H1 (cell line): ENCODE results near the gene ERG28. TPM values are rescaled to one million over a fixed set of nuclear protein-coding genes. Genes with fewer than 3 reads are reported as not detected.

Source experiments
- CTCF ChIA-PET: fragments of 300-600 bp; sonication (Branson Sonifier 250); formaldehyde crosslinking; loops from one replicate; lab custom pipeline; 2021; ENCODE audit not compliant: partially characterized antibody; lab: Charles Lee
- POLR2A ChIA-PET: fragments of 300-600 bp; sonication (Branson Sonifier 250); formaldehyde crosslinking; loops from one replicate; lab custom pipeline; 2021; ENCODE audit warnings: inconsistent platforms; ENCODE audit not compliant: partially characterized antibody; lab: Charles Lee
- DNase-seq, 2 experiments: peaks; one replicate each; pipeline versions ENCODE4 v3.0.0 to v3.0.0-alpha.2; 2010 to 2022; ENCODE audit warnings: low spot score in 2 of 2, low read depth in 1 of 2, mixed read lengths in 1 of 2
- FAIRE-seq: peaks from 2 replicates; lab custom pipeline; 2011; peaks lifted over from hg19 to GRCh38; lab: Jason Lieb, UNC
- H2AFZ ChIP-seq: 2 replicates; pipeline ENCODE4 v1.8.1; 2012; ENCODE audit warnings: low read length, inconsistent platforms
- H2AK5ac ChIP-seq: 2 replicates; pipeline ENCODE4 v1.6.1; 2013; ENCODE audit warnings: low read depth, low read length
- H2BK120ac ChIP-seq: replicated peaks from 2 replicates; pipeline ENCODE3; 2013; ENCODE audit warnings: low read depth, low read length, inconsistent platforms
- H2BK12ac ChIP-seq: 2 replicates; pipeline ENCODE4 v1.6.1; 2013; ENCODE audit warnings: low read depth, low read length
- H2BK15ac ChIP-seq: 2 replicates; pipeline ENCODE4 v1.6.1; 2013; ENCODE audit warnings: low read length
- H2BK20ac ChIP-seq: 2 replicates; pipeline ENCODE4 v1.6.1; 2013; ENCODE audit warnings: low read length
- H2BK5ac ChIP-seq: 2 replicates; pipeline ENCODE4 v1.6.1; 2013; ENCODE audit warnings: low read depth, low read length
- H3K14ac ChIP-seq: 2 replicates; pipeline ENCODE4 v1.6.1; 2013; ENCODE audit warnings: inconsistent platforms; ENCODE audit not compliant: insufficient read length
- H3K18ac ChIP-seq: 2 replicates; pipeline ENCODE4 v1.6.1; 2013; ENCODE audit warnings: low read length; ENCODE audit errors: extremely low read depth
- H3K23ac ChIP-seq: 2 replicates; pipeline ENCODE4 v1.6.1; 2013; ENCODE audit warnings: inconsistent platforms; ENCODE audit not compliant: insufficient read length
- H3K23me2 ChIP-seq: 2 replicates; pipeline ENCODE4 v1.6.1; 2013; ENCODE audit warnings: low read depth, low read length
- H3K27ac ChIP-seq: 2 replicates; pipeline ENCODE4 v1.6.1; 2011; ENCODE audit warnings: low read depth, low read length, inconsistent platforms
- H3K27me3 ChIP-seq, 4 experiments: replicated peaks in 1 of 4; 1 replicate in 1 of 4; 2 replicates in 3 of 4; pipeline versions ENCODE4 v1.6.1 to v1.8.1; 2011 to 2013; ENCODE audit warnings: low read length in 3 of 4, mild to moderate bottlenecking in 3 of 4, inconsistent platforms in 2 of 4, mixed read lengths in 2 of 4, moderate library complexity in 1 of 4; ENCODE audit not compliant: control insufficient read depth in 3 of 4, insufficient read depth in 3 of 4; ENCODE audit errors: extremely low read depth in 1 of 4
- H3K36me3 ChIP-seq, 4 experiments: 2 replicates each; pipeline versions ENCODE4 v1.6.1 to v1.8.1; 2011 to 2013; ENCODE audit warnings: mild to moderate bottlenecking in 4 of 4, low read length in 3 of 4, moderate library complexity in 2 of 4, control low read depth in 1 of 4, inconsistent platforms in 1 of 4; ENCODE audit not compliant: insufficient read depth in 4 of 4, control insufficient read depth in 2 of 4
- H3K4ac ChIP-seq: replicated peaks from 2 replicates; pipeline ENCODE3; 2013; ENCODE audit warnings: low read length, low read depth, mixed read lengths, inconsistent platforms; ENCODE audit not compliant: insufficient read length
- H3K4me1 ChIP-seq, 4 experiments: replicated peaks in 1 of 4; 1 replicate in 1 of 4; 2 replicates in 3 of 4; pipeline versions ENCODE4 v1.6.1 to v1.8.1; 2011 to 2013; ENCODE audit warnings: low read length in 3 of 4, inconsistent platforms in 2 of 4, mixed read lengths in 1 of 4; ENCODE audit not compliant: insufficient read depth in 4 of 4, control insufficient read depth in 3 of 4
- H3K4me2 ChIP-seq, 2 experiments: 2 replicates each; pipeline versions ENCODE4 v1.6.1 to v1.8.1; 2011 to 2013; ENCODE audit warnings: low read depth in 2 of 2, low read length in 2 of 2, control low read depth in 1 of 2, inconsistent platforms in 1 of 2, mild to moderate bottlenecking in 1 of 2; ENCODE audit not compliant: insufficient read depth in 1 of 2
- H3K4me3 ChIP-seq, 4 experiments: fragments of 200-600, 300-600 bp in 1 of 4; sonication (generic), shearing (Covaris generic), sonication (Bioruptor Twin) in 1 of 4; 2 replicates each; pipeline versions ENCODE4 v1.5.1 to v1.8.1; 2011 to 2016; ENCODE audit warnings: low read length in 4 of 4, low read depth in 3 of 4, control low read depth in 2 of 4, inconsistent platforms in 2 of 4, mild to moderate bottlenecking in 2 of 4, mixed read lengths in 1 of 4, moderate library complexity in 1 of 4; ENCODE audit not compliant: insufficient read depth in 2 of 4; ENCODE audit errors: extremely low read depth in 1 of 4
- H3K56ac ChIP-seq: replicated peaks from 2 replicates; pipeline ENCODE3; 2013; ENCODE audit warnings: low read depth, mild to moderate bottlenecking, mixed read lengths, low read length, inconsistent platforms; ENCODE audit not compliant: insufficient read length
- H3K79me1 ChIP-seq: 2 replicates; pipeline ENCODE4 v1.6.1; 2013; ENCODE audit warnings: low read depth, low read length, control low read depth
- H3K79me2 ChIP-seq, 2 experiments: 2 replicates each; pipeline versions ENCODE4 v1.6.1 to v1.8.1; 2012 to 2013; ENCODE audit warnings: low read length in 2 of 2, mild to moderate bottlenecking in 2 of 2, inconsistent platforms in 1 of 2; ENCODE audit not compliant: insufficient read depth in 2 of 2, control insufficient read depth in 1 of 2
- H3K9ac ChIP-seq, 4 experiments: replicated peaks in 1 of 4; 1 replicate in 1 of 4; 2 replicates in 3 of 4; pipeline versions ENCODE4 v1.6.1 to v1.8.1; 2011 to 2013; ENCODE audit warnings: low read depth in 3 of 4, low read length in 3 of 4, control low read depth in 2 of 4, mild to moderate bottlenecking in 2 of 4, moderate library complexity in 2 of 4, inconsistent platforms in 1 of 4; ENCODE audit errors: extremely low read depth in 1 of 4
- H3K9me3 ChIP-seq, 2 experiments: 2 replicates each; pipeline versions ENCODE4 v1.6.1 to v1.8.1; 2012 to 2013; ENCODE audit warnings: mild to moderate bottlenecking in 2 of 2, moderate library complexity in 2 of 2, control low read depth in 1 of 2, inconsistent platforms in 1 of 2, low read depth in 1 of 2, low read length in 1 of 2, mixed read lengths in 1 of 2; ENCODE audit not compliant: insufficient read depth in 2 of 2
- H4K20me1 ChIP-seq, 2 experiments: replicated peaks in 1 of 2; 2 replicates each; pipeline versions ENCODE3 to v1.8.1; 2011 to 2013; ENCODE audit warnings: inconsistent platforms in 2 of 2, low read length in 2 of 2, mild to moderate bottlenecking in 1 of 2; ENCODE audit not compliant: insufficient read depth in 2 of 2, control insufficient read depth in 1 of 2
- H4K5ac ChIP-seq: 2 replicates; pipeline ENCODE4 v1.6.1; 2013; ENCODE audit warnings: low read length, low read depth, mixed read lengths, inconsistent platforms; ENCODE audit not compliant: insufficient read length
- H4K8ac ChIP-seq: 2 replicates; pipeline ENCODE4 v1.8.0; 2013; ENCODE audit warnings: mild to moderate bottlenecking, moderate library complexity, low read length, inconsistent platforms; ENCODE audit not compliant: insufficient read depth; ENCODE audit errors: extremely low read depth
- H4K91ac ChIP-seq: replicated peaks from 2 replicates; pipeline ENCODE3; 2013; ENCODE audit warnings: low read length, mixed read lengths, inconsistent platforms; ENCODE audit not compliant: insufficient read length
- CHD2 ChIP-seq: IDR thresholded peaks from 2 replicates; pipeline ENCODE4 v1.6.1; 2012; ENCODE audit warnings: low read length, improper control_type of control experiment
- EZH2 ChIP-seq: fragments of 200-600 bp; sonication (generic); IDR thresholded peaks from 2 replicates; pipeline ENCODE4 v1.7.1; 2012; ENCODE audit warnings: low read depth, mild to moderate bottlenecking, moderate library complexity, low read length, inconsistent platforms; ENCODE audit not compliant: severe bottlenecking
- FOSL1 ChIP-seq: IDR thresholded peaks from 2 replicates; pipeline ENCODE4 v1.6.1; 2011; ENCODE audit warnings: mild to moderate bottlenecking, low read depth, low read length, moderate library complexity; ENCODE audit not compliant: insufficient read depth
- HDAC6 ChIP-seq: IDR thresholded peaks from one replicate; pipeline ENCODE4 v1.7.1; 2012; ENCODE audit warnings: low read depth, mild to moderate bottlenecking, inconsistent platforms, low read length, moderate library complexity
- KDM4A ChIP-seq: IDR thresholded peaks from one replicate; pipeline ENCODE4 v1.7.1; 2012; ENCODE audit warnings: low read depth, mild to moderate bottlenecking, moderate library complexity, low read length, inconsistent platforms; ENCODE audit not compliant: severe bottlenecking
- POLR2AphosphoS5 ChIP-seq: IDR thresholded peaks from 2 replicates; pipeline ENCODE4 v1.6.1; 2011; ENCODE audit warnings: low read depth, low read length
- RAD21 ChIP-seq, 2 experiments: IDR thresholded peaks in 1 of 2; conservative IDR thresholded peaks in 1 of 2; 2 replicates each; pipeline ENCODE4 v1.6.1; 2011; ENCODE audit warnings: low read depth in 2 of 2, low read length in 2 of 2, improper control_type of control experiment in 1 of 2, inconsistent platforms in 1 of 2, mild to moderate bottlenecking in 1 of 2, moderate library complexity in 1 of 2
- RNF2 ChIP-seq: fragments of 200-900, 300-1000 bp; sonication (generic); IDR thresholded peaks from 2 replicates; pipeline ENCODE4 v1.7.1; 2016; ENCODE audit warnings: borderline replicate concordance, low read depth, mild to moderate bottlenecking, antibody characterized with exemption, low read length; ENCODE audit not compliant: poor library complexity, severe bottlenecking; ENCODE audit errors: missing control alignments
- YY1 ChIP-seq: IDR thresholded peaks from 2 replicates; pipeline ENCODE4 v1.6.1; 2011; ENCODE audit warnings: low read depth, mild to moderate bottlenecking, low read length
- WGBS, 2 experiments: shearing (Covaris generic) in 1 of 2; methylation state at CpG; one replicate each; pipeline versions ENCODE4 v1.1.6 to v1.1.7; 2013 to 2015; ENCODE audit warnings: low lambda C conversion rate in 2 of 2, mixed read lengths in 2 of 2, inconsistent platforms in 1 of 2, low coverage in 1 of 2, missing lambda C conversion rate in 1 of 2; ENCODE audit not compliant: insufficient replicate concordance in 2 of 2, insufficient coverage in 1 of 2, insufficient read length in 1 of 2; ENCODE audit errors: extremely low coverage in 1 of 2, missing lambda C conversion rate in 1 of 2; 5-methylcytosine and 5-hydroxymethylcytosine counted together
- polyA plus RNA-seq, 7 experiments: library from polyadenylated mRNA; depleted of rRNA in 3 of 7; stranded (reverse) in 5 of 7; unstranded in 2 of 7; fragments of >200 nt in 5 of 7; fragments of 200-250 nt in 2 of 7; gene quantifications; 1 replicate in 5 of 7; 2 replicates in 1 of 7; 4 replicates in 1 of 7; pipeline versions ENCODE4 v1.2.1 to v1.2.3, GENCODE V29; 2011 to 2013; ENCODE audit warnings: missing spikeins in 2 of 7, mixed read lengths in 2 of 7
- total RNA-seq: library from RNA; stranded (reverse); fragmentation: NEBNext Ultra II Directional; extraction: Animal tissue kit (Norgen Biotek cat#: 25700); gene quantifications from 2 replicates; pipeline ENCODE4 v1.2.1, GENCODE V29; 2021
- TF ChIP-seq, protein P1 (sequence below): IDR thresholded peaks from 2 replicates; pipeline ENCODE4 v1.6.1; 2011; ENCODE audit warnings: low read depth, mild to moderate bottlenecking, low read length; ENCODE audit not compliant: insufficient read depth
- TF ChIP-seq, protein P2 (sequence below): IDR thresholded peaks from 2 replicates; pipeline ENCODE4 v1.6.1; 2012; ENCODE audit warnings: low read length, inconsistent platforms

The ERG28 gene
- total and polyA plus RNA-seq, 2 of the 8 experiments (the other 6 are each of a cell fraction or from before 2014, with no cell fraction given), result 32.6 to 56.7 TPM

DNA sequence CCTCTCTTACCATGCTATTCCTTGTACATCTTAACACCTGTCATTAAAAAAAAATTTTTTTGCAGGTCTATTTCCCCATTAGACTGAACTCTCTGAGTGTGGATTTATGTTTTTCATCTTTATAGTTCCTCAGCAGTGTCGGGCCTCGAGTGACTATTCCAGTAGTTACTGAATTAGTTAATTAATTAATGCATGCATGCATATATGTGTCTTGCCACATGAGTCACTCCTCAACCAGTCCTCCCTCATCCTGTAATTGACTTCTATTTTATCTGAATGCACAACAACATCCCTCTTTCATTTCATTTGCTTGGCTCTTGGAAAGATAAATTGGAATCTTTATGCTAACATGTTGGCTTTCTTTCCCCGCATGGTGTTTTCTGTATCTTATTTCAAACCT, 35.6 kb downstream of the ERG28 start:
- no peak overlapping the region for H4K91ac ChIP-seq
- TF ChIP-seq HDAC6 (no peak), CHD2 (no peak), RNF2 (no peak), EZH2 (no peak), YY1 (no peak), KDM4A (no peak), RAD21 (IDR thresholded peaks at IDR 0.05 in 1 of 2, conservative IDR thresholded peaks at IDR 0.05 in 1 of 2; ENCODE audit: low read depth in 2 of 2, low read length in 2 of 2) (no peak), POLR2AphosphoS5 (no peak), FOSL1 (no peak)
- TF ChIP-seq, protein P1, sequence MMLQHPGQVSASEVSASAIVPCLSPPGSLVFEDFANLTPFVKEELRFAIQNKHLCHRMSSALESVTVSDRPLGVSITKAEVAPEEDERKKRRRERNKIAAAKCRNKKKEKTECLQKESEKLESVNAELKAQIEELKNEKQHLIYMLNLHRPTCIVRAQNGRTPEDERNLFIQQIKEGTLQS, result no peak
- TF ChIP-seq, protein P2, sequence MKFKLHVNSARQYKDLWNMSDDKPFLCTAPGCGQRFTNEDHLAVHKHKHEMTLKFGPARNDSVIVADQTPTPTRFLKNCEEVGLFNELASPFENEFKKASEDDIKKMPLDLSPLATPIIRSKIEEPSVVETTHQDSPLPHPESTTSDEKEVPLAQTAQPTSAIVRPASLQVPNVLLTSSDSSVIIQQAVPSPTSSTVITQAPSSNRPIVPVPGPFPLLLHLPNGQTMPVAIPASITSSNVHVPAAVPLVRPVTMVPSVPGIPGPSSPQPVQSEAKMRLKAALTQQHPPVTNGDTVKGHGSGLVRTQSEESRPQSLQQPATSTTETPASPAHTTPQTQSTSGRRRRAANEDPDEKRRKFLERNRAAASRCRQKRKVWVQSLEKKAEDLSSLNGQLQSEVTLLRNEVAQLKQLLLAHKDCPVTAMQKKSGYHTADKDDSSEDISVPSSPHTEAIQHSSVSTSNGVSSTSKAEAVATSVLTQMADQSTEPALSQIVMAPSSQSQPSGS, result no peak

More for the DNA sequence above, 35.6 kb downstream of the ERG28 start:
- WGBS, 2 experiments, result 98% methylated on average over 3 of the region's 3 CpGs; no CpG with 5 or more reads in 1 of the 2 experiments
- Histone ChIP-seq H3K27ac (no peak overlapping the region), H4K5ac (no peak overlapping the region), H2BK12ac (no peak overlapping the region), H3K4ac (no peak overlapping the region), H3K4me2 (no peak overlapping the region), H3K27me3 (no peaks in the 10 kb centered on the region), H3K4me1 (peaks cover 0 to 12% (median 3%) of the 10 kb centered on the region in 4 experiments; a peak in 5 of 7 replicates), H3K18ac (no peak overlapping the region), H2AK5ac (no peak overlapping the region), H3K56ac (no peak overlapping the region), H3K9ac (no peak overlapping the region), H2BK20ac (no peak overlapping the region), H4K20me1 (no peaks in the 10 kb centered on the region), H2AFZ (no peak overlapping the region), H4K8ac (no peak overlapping the region), H2BK120ac (no peak overlapping the region), H3K79me1 (no peaks in the 10 kb centered on the region), H3K14ac (no peak overlapping the region), H3K36me3 (no peaks in the 10 kb centered on the region), H2BK5ac (no peak overlapping the region), H3K9me3 (no peaks in the 10 kb centered on the region), H3K23me2 (peaks cover 2% of the 10 kb centered on the region; the same call in 1 of the 2 replicates), H3K23ac (no peak overlapping the region), H3K79me2 (no peaks in the 10 kb centered on the region), H2BK15ac (no peak overlapping the region), H3K4me3 (no peak overlapping the region)
- POLR2A ChIA-PET, result no interaction called here
- CTCF ChIA-PET, result interaction anchor here (0.6 to 1.2 kb wide), 2 partner anchors 9 to 493 kb away, joined by 3 read pairs; no protein-coding TSS in a partner anchor
- FAIRE-seq (no peak), DNase-seq (no peak)
